ENCODE results near the gene ARPC5L.

DNA sequence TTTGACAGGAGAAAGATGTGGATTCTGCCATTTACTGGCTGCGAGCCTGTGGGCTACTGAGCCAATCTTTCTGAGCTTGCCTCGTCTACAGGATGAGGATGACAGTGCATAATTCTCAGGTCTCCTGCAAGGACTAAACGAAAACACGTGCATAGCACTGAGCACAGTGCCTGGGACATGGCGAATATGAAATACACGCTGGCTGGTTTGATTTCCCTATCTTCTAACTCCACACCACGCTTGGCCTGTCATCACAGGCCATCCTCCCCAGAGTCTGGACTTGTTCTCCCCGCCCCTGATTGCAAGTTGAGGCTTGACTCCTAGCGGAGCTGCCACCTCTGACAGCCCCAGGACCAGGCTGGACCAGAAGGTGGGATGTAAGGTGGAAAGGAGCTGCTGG lies 37.9 kb downstream of the ARPC5L start:
- TF ChIP-seq, protein P1, sequence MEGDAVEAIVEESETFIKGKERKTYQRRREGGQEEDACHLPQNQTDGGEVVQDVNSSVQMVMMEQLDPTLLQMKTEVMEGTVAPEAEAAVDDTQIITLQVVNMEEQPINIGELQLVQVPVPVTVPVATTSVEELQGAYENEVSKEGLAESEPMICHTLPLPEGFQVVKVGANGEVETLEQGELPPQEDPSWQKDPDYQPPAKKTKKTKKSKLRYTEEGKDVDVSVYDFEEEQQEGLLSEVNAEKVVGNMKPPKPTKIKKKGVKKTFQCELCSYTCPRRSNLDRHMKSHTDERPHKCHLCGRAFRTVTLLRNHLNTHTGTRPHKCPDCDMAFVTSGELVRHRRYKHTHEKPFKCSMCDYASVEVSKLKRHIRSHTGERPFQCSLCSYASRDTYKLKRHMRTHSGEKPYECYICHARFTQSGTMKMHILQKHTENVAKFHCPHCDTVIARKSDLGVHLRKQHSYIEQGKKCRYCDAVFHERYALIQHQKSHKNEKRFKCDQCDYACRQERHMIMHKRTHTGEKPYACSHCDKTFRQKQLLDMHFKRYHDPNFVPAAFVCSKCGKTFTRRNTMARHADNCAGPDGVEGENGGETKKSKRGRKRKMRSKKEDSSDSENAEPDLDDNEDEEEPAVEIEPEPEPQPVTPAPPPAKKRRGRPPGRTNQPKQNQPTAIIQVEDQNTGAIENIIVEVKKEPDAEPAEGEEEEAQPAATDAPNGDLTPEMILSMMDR (conservative IDR thresholded peaks at IDR 0.05): no peak
- TF ChIP-seq EZH2 (IDR thresholded peaks at IDR 0.05; ENCODE audit: low read depth): no peak

All from PC-9 (cell line).